Transverse colon (tissue), 3 donors: ENCODE data around the gene CHD6.

ENCODE experiments used
- CTCF ChIP-seq, 5 experiments: fragments of 200-600 bp in 3 of 5; fragments of 450-650 bp in 2 of 5; sonication (generic) in 3 of 5; IDR thresholded peaks; 1 replicate in 2 of 5; 2 replicates in 3 of 5; pipeline ENCODE4 v1.5.1; 2016 to 2017; ENCODE audit warnings: antibody characterized with exemption in 5 of 5, inconsistent platforms in 3 of 5, mild to moderate bottlenecking in 2 of 5, moderate library complexity in 1 of 5
- EP300 ChIP-seq: sonication (generic); formaldehyde crosslinking; IDR thresholded peaks from one replicate; pipeline ENCODE4 v1.6.1; 2017; ENCODE audit warnings: antibody characterized with exemption, low read depth

GRCh38 chr20:41619360-41620100 is 1.4 kb upstream of the CHD6 start:
- TF ChIP-seq CTCF (IDR thresholded peaks at IDR 0.05) = no peak
- TF ChIP-seq EP300 = no peak
